NOMO-1 treated with dmso at 0.1 percent for 144 hours (cell line): ENCODE data around the gene LDB3.

Experiments
- DNase-seq: peaks from one replicate; lab custom pipeline; 2025; ENCODE audit not compliant: unreplicated experiment; lab: John Stamatoyannopoulos, UW

The LDB3 gene

DNA sequence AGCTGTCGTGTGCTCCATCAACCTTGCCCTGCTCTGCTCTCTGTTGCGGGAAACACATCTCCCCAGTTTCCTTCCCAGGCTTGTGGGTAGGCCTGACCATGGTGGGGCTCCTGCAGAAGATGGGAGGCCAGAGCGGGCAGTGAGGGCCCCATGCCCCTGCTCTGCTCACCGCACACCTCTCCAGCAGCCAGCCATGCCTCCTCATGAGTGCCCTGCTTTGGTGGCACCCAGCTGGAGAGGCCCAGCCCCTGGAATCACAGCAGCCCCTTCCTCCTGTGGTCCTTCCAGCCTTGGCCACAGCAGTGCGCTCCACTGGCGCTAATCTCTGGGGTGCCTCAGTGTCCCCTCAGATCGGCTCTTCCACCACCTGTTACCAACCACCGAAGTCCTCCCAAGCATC, 18.2 kb upstream of the LDB3 start:
- DNase-seq = no peak

DNA sequence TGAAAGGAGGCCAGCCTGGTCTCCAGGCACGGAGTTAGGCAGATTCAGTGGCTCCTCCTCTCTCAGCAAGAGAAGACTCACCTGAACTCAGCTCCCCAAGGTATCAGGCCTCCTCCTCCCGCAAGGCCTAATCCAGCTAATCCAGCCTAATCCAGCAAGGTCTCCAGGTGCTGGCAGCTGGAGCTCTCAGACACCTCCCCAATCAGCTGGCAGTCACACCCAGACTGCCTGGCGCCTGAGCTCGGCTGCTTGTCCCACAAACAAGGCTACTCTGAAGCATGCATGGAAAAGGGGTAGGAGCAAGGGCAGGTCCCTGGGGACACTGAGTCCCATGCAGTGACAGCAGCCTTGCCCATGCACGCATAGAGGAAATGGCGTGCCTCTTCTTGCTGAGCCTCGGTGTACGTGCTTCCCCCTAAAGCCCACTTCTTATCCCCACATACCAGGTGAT, 17.3 kb upstream of the LDB3 start:
- no peak for DNase-seq

DNA sequence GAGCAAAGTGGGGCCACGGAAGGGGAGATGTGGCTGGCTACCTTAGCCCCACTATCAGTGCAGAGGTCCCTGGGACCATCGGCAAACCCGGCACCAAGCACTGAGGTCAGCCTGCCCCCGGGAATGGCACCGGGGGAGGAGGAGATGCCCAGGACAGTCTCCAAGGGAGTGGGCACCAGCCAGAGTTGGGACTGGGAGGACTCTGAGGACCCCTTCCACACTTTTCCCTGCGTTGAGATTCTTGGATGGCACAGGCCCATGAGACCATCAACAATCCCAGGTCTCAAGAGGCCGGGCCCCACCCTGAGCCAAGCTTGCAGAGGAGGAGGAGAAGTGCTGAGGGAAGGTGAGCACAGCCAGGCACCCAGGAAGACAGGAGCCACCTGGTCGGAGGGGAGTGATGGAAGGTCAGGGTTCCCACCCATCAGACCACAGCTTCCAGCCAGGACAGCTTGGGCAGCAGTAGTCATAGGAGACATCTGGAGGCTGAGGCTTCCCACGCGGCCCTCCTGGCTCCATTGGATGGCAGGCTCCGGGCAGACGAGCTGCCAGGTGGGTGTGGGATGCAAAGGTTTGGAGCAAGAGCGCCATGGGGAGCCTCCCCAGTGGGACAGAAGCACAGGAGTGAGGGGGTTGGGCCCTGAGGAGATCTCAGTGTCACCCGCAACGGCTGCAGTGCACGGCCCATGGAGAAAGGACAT, 16.5 kb upstream of the LDB3 start:
- no peak for DNase-seq

DNA sequence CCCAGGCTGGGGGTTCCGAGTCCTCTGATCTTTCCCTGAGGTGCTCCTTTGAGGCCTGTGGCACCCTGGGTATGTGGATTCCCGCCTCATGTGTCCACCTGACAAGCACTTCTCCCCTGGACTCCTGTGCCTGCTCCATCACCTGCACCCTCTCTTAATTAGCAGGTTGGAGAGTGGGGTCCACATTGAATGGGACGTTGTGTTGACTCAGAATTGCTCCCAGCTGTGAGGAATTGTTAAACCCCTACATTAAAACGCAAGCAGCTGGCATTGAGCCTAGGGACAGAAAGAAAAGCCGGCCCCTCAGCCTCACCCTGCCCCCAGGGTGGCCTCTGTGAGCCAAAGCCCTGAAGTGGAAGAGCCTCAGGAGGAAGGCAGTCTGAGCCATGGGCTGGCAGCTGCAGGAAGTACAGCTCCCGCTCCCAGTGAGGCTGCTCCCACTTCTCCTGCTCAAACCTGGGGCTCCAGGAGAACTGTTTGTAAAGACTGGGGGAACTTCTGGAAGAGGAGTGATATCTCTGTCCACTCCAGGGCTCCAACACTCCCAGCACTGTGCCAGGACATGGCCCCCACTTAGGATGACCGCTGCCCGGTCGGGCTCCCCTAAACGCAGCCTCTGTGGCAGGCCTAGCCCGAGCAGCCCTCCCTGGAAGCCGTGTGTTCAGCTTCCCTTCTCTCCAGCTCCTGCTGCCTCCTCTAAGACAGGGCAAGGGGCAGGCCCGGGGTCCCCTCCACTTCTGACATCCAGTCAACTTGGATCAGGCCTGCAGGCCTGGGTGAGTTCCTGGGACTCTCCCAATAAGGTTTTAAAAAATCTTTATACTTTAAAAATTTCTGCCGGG, 15.7 kb upstream of the LDB3 start:
- DNase-seq = no peak

DNA sequence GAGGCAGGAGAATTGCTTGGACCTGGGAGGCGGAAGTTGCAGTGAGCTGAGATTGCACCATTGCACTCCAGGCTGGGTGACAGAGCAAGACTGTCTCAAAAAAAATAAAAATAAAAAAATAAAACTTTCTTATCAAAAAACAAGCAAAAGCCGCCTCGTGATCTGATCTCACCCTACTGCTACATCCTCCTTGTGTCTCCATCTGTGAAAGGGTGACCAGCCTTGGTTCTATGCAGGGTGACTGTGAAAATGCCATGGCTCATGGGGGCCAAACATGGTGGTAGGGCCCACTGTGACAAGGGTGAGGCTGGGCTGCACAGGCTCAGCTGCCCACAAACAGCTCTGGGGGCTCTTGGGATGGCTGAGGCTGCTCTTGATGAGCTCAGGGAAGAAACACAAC, 14.9 kb upstream of the LDB3 start:
- DNase-seq = no peak

DNA sequence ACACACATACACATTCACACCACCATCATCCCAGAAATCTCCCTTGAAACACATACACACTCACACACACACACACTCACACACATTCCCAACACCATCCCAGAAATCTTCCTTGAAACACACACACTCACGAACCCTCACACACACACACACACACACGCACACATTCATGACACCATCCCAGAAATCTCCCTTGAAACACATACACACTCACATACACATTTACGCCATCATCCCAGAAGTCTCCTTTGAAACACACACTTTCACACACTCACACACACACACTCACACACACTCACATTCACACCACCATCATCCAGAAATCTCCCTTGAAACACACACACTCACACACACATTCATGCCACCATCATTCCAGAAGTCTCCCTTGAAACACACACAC, 14.3 kb upstream of the LDB3 start:
- no peak for DNase-seq

DNA sequence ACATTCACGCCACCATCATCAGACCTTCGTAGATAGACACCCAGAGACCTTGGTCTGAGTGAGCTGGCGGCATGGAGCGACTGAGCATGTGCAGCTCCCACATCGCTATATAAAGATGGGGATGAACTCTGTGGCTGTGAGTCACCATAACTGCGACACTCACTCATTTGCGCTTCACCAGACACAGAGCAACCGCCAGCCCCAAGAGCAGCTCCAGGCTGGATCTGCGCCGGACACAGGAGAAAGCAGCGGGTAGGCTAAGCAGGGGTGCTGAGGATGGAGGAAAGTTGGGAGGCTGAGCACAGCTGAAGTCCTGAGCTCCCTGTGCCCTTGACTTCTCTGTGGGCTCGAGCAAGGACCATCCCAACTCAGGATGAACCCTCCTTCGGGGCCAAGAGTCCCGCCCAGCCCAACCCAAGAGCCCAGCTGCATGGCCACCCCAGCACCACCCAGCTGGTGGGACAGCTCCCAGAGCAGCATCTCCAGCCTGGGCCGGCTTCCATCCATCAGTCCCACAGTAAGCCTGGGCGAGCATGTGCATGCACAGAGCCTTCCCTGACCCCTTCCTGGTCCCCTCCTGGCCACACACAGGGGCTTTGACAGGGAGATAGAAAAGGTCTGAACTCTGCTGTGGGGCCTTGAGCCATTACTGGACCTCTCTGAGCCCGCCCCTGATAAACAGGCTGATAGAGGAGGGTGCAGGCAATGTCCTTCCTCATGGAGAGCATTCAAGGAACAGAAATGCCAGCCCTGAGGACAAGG, 13.7 kb upstream of the LDB3 start, which contains the start of gene OPN4:
Gene OPN4 (plus strand): TSS at position 137 of the 762 bp plus-strand sequence. CDS start 237 bp downstream, at position 374.
- no peak for DNase-seq

DNA sequence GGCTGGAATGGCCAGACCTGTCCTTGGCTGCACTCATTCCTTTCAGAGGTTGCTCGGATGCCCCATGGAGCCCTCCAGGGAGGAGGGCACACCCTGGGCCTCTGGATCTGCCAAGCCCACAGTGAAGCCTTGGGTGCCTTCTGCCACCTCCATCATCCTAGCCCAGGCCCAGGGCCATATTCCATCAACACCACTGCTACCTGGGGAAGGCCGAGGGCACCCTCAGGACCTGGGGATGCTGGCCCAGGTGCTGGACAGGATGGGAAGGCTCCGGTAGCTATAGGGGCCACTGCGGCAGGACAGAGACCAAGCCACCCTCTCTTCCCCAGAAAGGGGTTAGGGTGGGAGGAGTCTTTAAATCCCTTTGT, 13.2 kb upstream of the LDB3 start:
- no peak for DNase-seq

DNA sequence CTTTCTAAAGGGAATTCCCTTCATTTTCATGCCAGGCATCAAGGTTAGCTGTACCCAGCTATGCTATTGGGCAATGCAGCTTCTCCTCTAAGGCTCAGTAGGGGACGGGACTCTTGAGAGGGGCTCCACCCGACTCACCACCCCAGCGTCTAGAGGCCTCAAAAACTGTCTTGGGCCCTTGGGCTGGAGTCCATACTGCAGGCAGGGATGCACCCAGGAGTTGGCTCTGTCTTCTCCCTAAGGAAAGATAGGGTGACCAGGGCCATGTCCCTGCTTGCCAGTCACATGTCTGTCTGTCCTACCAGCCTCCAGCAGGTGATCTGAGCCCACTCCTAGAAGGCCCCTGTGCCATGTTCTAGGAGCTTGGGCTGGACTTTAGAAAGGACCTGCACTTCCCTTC, 12.7 kb upstream of the LDB3 start:
- no peak for DNase-seq

DNA sequence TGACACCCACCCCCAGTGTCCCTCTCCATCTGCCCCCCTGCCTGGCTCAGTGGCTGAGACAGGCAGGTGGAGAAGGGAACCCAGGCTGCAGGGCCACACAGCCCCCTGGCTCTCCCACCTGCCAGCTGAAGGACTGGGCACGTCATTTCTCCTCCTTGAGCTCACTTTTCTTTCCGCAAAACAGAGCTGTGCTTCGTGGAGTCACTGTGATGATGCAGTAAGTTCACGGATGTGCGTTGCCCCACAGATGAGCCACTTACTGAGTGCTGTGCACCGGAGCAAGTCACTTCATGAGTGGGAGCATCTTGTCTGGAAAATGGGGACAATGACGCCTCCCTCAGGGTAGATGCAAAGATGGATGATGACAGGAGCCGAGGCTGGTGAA, 11.3 kb upstream of the LDB3 start:
- no peak for DNase-seq

DNA sequence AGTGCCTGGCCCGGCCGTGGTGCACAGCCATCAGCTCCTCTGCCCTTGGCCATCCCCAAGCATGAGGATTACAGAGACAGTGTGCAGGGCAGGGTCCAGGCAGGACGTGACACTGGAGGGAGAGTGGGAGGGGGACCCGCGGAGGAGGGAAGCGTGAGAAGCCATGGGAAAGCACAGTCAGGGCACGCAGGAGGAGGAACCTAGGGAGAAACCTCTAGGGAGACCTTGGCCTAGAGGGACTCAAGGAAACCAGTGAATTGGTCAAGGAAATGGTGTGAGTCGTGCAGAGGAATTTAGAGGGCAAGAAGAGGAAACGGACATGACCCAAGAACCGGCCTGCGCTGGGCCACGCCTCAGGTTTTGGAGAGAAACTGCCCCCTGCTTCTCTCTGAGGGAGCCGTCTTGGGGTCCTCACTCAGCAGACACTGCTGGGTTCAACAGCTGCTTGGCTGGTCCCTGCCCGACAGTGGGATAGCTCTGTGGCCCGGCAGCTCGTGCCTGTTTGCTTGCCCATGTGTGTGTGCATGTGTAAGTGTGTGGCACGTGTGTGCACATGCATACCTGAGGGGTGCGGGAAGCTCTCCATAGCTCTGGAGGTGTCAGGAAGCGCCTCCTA, 10.8 kb upstream of the LDB3 start:
- no peak for DNase-seq

DNA sequence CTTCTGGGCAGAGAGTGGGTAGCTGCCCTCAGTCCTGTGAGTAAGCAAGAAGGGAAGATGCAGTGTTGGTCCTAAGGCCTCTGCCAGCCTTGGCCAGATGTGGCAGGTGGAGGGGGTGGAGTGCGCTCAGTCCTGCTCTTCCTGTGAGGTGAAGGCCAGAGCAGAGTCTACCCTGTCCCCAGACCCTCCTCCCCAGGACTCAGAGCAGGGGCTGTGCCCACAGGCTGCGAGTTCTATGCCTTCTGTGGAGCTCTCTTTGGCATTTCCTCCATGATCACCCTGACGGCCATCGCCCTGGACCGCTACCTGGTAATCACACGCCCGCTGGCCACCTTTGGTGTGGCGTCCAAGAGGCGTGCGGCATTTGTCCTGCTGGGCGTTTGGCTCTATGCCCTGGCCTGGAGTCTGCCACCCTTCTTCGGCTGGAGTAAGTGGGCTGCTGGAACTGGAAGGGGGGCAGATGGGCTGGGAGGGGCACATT, 10.0 kb upstream of the LDB3 start:
- DNase-seq = no peak

DNA sequence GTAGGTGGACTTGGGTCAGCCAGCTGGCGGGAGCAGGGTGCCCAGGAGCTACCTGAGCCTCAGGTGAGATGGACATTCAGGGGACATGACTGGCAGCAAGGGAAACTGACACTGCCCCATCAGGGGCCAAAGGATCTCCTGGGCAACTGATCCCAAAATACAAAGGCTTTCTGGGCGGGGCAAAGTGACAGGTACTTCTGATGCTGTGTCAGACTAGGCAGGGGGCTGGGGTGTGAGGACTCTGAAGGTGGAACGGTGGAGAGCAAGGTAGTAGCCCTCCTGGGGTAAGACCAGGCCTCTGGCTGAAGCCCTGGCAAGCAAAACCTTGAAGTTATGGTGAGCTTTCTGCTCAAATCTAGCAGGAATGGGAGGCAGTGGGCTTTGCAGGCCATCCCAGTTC, 9.6 kb upstream of the LDB3 start:
- no peak for DNase-seq

DNA sequence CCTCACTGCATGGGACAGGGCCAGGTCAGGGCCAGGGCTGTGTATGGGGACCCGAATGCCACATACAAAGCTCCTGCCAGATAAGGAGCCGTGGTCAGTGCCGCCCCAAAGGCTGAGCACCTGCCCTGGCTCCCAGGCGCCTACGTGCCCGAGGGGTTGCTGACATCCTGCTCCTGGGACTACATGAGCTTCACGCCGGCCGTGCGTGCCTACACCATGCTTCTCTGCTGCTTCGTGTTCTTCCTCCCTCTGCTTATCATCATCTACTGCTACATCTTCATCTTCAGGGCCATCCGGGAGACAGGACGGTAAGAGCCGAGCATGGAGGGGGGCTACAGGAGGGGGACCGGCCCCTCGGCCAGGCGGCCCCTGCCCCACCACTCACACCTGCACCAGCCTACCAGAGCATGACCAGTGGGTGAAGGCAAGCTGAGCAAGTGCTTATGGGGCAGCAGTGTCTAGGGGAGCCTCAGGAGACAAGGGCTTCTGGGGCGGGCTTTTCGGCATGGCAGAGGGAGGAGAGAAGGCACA, 9.1 kb upstream of the LDB3 start:
- DNase-seq = no peak

DNA sequence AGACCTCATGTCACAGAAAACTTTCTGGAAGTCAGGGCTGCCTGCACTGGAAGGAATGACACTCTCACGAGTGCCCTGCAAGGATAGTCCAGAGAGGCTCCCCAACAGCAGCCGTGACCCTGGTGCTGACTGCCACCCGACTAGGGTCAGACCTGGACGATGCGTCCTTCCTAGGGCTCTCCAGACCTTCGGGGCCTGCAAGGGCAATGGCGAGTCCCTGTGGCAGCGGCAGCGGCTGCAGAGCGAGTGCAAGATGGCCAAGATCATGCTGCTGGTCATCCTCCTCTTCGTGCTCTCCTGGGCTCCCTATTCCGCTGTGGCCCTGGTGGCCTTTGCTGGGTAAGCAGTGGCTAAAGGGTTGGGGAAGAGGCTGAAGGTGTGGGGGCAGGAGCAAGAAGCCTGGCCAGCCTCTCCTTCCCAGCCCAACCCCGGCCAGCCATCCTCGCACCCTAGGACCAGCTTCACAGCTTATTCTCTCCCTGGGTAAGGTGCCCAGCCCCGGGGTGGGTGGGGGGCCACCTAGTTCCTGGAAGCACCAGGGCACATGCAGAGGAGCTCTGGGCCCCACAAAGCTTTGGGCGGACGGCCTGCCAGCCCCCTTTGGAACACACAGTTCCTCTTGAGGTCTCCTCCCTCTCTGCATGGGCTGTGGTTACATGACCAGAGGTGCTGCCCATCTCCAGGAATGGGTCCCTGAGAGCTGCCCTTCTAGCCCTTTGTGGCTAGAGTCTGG, 8.4 kb upstream of the LDB3 start:
- DNase-seq = no peak

DNA sequence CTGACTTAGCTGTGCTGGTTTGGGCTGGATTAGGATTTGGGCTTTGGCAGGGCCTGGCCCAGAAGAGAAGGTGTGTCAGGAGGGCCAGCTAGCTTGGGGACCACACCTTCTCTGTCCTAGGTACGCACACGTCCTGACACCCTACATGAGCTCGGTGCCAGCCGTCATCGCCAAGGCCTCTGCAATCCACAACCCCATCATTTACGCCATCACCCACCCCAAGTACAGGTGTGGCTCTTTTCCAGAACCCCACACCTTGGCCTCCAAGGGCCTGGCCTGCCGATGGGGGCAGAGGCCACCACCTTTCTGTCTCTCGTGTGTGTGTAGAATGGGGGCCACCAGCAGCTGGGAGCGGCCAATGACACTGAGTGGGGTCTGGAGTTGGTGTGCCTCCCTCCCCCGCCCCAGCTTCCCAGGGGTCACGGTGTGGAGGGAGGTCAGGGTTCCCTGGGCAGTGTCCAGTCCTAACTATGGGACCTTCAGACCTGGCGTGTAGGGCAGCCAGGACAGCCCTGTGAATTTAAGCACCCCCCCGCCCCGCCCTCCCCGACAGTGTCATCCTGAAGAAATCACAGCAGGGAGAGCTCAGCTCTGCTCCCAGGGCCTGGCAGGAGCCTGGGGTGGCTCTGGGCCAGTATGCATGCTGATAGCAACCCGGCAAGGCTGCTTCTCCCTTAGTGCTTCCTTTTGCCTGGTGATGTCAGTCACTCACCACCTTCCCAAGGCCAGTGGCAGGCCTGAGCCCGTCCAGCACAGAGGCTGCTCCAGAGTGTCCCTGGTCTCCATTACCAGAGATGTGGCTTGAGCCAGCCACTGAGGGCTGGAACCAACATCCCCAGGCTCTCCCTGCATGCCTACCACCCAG, 6.9 kb upstream of the LDB3 start:
- DNase-seq = no peak

DNA sequence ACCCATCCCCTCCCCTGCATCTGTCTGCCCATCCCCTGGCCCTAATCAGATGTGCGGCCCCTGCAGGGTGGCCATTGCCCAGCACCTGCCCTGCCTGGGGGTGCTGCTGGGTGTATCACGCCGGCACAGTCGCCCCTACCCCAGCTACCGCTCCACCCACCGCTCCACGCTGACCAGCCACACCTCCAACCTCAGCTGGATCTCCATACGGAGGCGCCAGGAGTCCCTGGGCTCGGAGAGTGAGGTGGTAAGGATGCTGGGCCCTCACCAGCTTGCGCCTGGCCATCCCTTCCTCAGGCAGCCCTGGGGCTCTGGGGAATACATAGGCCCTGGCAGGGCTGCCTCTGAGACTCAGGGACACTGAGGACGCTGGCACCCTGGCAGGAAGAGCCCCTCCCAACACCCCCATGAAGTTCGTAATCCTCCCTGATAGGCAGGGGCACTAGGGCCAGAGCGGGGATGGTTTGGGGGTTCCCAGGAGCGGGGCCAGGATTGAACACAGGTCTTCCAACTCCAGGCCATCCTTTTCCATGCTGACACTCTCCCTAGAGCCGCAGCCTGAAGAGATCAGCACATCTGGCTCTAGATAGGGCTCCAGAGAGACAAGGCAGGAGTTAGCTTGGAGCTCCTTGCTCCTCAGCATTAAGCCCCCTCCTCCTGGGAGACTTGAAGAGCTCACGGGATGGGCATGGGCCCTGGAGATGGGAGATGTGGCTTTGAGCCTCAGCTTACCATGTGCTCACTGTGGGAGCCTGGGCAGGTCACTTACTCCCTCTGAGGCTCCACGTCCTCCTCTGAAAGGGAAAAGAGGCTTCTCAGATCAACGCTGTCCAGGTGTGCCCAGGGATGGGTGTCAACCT, 5.9 kb upstream of the LDB3 start:
- DNase-seq = no peak

DNA sequence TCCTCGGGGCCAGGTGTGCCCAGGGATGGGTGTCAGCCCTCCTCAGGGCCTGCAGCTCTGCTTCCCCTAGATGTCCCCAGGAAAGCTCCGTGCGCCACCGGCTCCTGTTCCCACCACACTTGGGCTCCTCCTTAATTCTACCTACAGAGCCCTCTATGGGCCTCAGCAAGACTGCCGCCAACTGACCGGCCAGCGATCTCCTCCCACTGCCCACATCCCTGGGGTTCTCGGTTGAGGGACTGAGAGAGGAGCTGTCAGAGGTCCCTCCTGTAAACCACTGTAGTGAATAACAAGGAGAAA, 5.3 kb upstream of the LDB3 start:
- DNase-seq = no peak
